Measurements from ENCODE around the gene TUBA3E.
"Not testable (repeated sequence)": the region's sequence is repeated elsewhere in the genome, so short reads cannot be mapped to it uniquely, and the experiment has no call there.

The TUBA3E gene

GRCh38 chr2:130190237-130190636 is 8.0 kb downstream of the TUBA3E start:
- H3K4me3 ChIP-seq (ENCODE audit: low read depth, low read length): no peak overlapping the region
- DNase-seq (ENCODE audit: low read depth): no peak
- no peak for TF ChIP-seq MYC (IDR thresholded peaks at IDR 0.05; ENCODE audit: low read depth, low read length)
- no peak for TF ChIP-seq MAX (IDR thresholded peaks at IDR 0.05; ENCODE audit: low read depth, low read length)
- TF ChIP-seq POLR2A (IDR thresholded peaks at IDR 0.05; ENCODE audit: extremely low read depth, insufficient read length): no peak
- no peak for TF ChIP-seq CTCF (IDR thresholded peaks at IDR 0.05; ENCODE audit: low read depth, low read length)

- not testable (repeated sequence) for DNase-seq (ENCODE audit: low read depth); H3K4me3 ChIP-seq (ENCODE audit: low read depth, low read length)
Measured at GRCh38 chr2:130188958-130189357, 9.3 kb downstream of the TUBA3E start.

- H3K4me3 ChIP-seq (ENCODE audit: low read depth, low read length); DNase-seq (ENCODE audit: low read depth): not testable (repeated sequence)
Measured at GRCh38 chr2:130187859-130188792, 10.1 kb downstream of the TUBA3E start.

- no peak overlapping the region for H3K4me3 ChIP-seq (ENCODE audit: low read depth, low read length)
- no peak for TF ChIP-seq MAX (IDR thresholded peaks at IDR 0.05; ENCODE audit: low read depth, low read length)
- TF ChIP-seq CTCF (IDR thresholded peaks at IDR 0.05; ENCODE audit: low read depth, low read length): no peak
- no peak for TF ChIP-seq POLR2A (IDR thresholded peaks at IDR 0.05; ENCODE audit: extremely low read depth, insufficient read length)
- TF ChIP-seq MYC (IDR thresholded peaks at IDR 0.05; ENCODE audit: low read depth, low read length): no peak
- peak; percentile 31 for DNase-seq (ENCODE audit: low read depth)
Measured at GRCh38 chr2:130187268-130187667, 11.0 kb downstream of the TUBA3E start.

GRCh38 chr2:130186391-130186790 is 11.8 kb downstream of the TUBA3E start:
- no peak overlapping the region for H3K4me3 ChIP-seq (ENCODE audit: low read depth, low read length)
- no peak for DNase-seq (ENCODE audit: low read depth)
- no peak for TF ChIP-seq MYC (IDR thresholded peaks at IDR 0.05; ENCODE audit: low read depth, low read length)
- TF ChIP-seq CTCF (IDR thresholded peaks at IDR 0.05; ENCODE audit: low read depth, low read length): no peak
- no peak for TF ChIP-seq MAX (IDR thresholded peaks at IDR 0.05; ENCODE audit: low read depth, low read length)
- TF ChIP-seq POLR2A (IDR thresholded peaks at IDR 0.05; ENCODE audit: extremely low read depth, insufficient read length): no peak

- no peak overlapping the region for H3K4me3 ChIP-seq (ENCODE audit: low read depth, low read length)
- no peak for DNase-seq (ENCODE audit: low read depth)
- no peak for TF ChIP-seq MAX (IDR thresholded peaks at IDR 0.05; ENCODE audit: low read depth, low read length)
Measured at GRCh38 chr2:130185896-130186295, 12.3 kb downstream of the TUBA3E start.

- no peak for DNase-seq (ENCODE audit: low read depth)
- TF ChIP-seq CTCF (IDR thresholded peaks at IDR 0.05; ENCODE audit: low read depth, low read length): no peak
- no peak for TF ChIP-seq POLR2A (IDR thresholded peaks at IDR 0.05; ENCODE audit: extremely low read depth, insufficient read length)
- no peak for TF ChIP-seq MYC (IDR thresholded peaks at IDR 0.05; ENCODE audit: low read depth, low read length)
- TF ChIP-seq MAX (IDR thresholded peaks at IDR 0.05; ENCODE audit: low read depth, low read length): no peak
- H3K4me3 ChIP-seq (ENCODE audit: low read depth, low read length): no peak overlapping the region
Measured at GRCh38 chr2:130185436-130185835, 12.8 kb downstream of the TUBA3E start.
